Mesothelial cell of epicardium (in vitro differentiated cells): ENCODE data around the gene OR6B1. TPM values are rescaled to one million over a fixed set of nuclear protein-coding genes. Genes with fewer than 3 reads are reported as not detected.
"Not testable (repeated sequence)": the region's sequence is repeated elsewhere in the genome, so short reads cannot be mapped to it uniquely, and the experiment has no call there.

ENCODE experiments used
- DNase-seq, 2 experiments: peaks; one replicate each; pipeline ENCODE4 v3.0.0; 2021; ENCODE audit warnings: low spot score in 2 of 2; ENCODE audit not compliant: unreplicated experiment in 2 of 2
- H3K27ac Mint-ChIP-seq: 2 replicates; pipeline ENCODE4 v1.8.0; 2021; ENCODE audit warnings: mixed read lengths
- H3K27me3 Mint-ChIP-seq: 2 replicates; pipeline ENCODE4 v1.8.0; 2021; ENCODE audit warnings: low read depth, mixed read lengths
- H3K36me3 Mint-ChIP-seq: 2 replicates; pipeline ENCODE4 v1.8.0; 2021; ENCODE audit warnings: mixed read lengths
- H3K4me1 Mint-ChIP-seq: 2 replicates; pipeline ENCODE4 v1.8.0; 2021; ENCODE audit warnings: mixed read lengths
- H3K4me3 Mint-ChIP-seq: 2 replicates; pipeline ENCODE4 v1.8.0; 2021; ENCODE audit warnings: mild to moderate bottlenecking, moderate library complexity, mixed read lengths
- H3K9me3 Mint-ChIP-seq: 2 replicates; pipeline ENCODE4 v1.8.0; 2021; ENCODE audit warnings: mixed read lengths
- total RNA-seq: library from RNA; stranded (reverse); gene quantifications from 3 replicates; pipeline ENCODE4 v1.2.1, GENCODE V29; 2021
- TF ChIP-seq, protein P1 (sequence below): fragments of 200-600 bp; sonication (generic); IDR thresholded peaks from one replicate; pipeline ENCODE4 v1.5.0; 2021; ENCODE audit warnings: antibody characterized with exemption; ENCODE audit not compliant: unreplicated experiment

OR6B1 gene
- total RNA-seq, 1 donor from 2014 or later, result not detected

DNA sequence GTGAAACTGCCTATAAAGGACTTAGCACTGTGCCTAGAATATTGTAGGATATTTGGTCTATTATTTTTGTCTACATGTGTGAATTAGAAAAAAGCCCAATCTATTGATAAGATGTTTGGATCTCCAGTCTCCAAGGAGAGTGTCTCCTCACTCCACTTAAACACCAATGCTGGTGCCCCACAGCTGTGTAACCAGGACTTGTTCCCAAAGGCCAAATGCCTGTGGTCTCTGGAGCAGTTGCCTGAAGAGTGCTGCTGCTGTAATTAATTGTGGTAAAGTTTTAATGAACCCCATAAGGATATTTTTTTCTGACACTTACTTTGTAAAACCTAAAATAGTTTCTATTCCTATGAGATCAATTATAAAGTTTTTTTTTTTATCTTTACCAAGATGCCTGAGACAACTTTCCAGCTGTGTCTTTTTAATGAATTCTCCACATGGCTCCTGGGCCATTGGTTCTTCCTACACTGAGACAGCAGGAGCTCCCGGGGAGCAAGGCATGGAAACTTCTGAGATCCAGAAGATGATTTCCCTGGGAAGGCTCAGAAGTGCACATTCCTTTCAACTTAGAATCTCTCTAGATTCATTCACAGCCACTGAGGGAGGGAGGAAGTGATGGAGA, 37.4 kb downstream of the OR6B1 start:
- H3K9me3 Mint-ChIP-seq, result no peaks in the 10 kb centered on the region
- no peak overlapping the region for H3K4me3 Mint-ChIP-seq
- no peak overlapping the region for H3K27ac Mint-ChIP-seq
- TF ChIP-seq, protein P1, sequence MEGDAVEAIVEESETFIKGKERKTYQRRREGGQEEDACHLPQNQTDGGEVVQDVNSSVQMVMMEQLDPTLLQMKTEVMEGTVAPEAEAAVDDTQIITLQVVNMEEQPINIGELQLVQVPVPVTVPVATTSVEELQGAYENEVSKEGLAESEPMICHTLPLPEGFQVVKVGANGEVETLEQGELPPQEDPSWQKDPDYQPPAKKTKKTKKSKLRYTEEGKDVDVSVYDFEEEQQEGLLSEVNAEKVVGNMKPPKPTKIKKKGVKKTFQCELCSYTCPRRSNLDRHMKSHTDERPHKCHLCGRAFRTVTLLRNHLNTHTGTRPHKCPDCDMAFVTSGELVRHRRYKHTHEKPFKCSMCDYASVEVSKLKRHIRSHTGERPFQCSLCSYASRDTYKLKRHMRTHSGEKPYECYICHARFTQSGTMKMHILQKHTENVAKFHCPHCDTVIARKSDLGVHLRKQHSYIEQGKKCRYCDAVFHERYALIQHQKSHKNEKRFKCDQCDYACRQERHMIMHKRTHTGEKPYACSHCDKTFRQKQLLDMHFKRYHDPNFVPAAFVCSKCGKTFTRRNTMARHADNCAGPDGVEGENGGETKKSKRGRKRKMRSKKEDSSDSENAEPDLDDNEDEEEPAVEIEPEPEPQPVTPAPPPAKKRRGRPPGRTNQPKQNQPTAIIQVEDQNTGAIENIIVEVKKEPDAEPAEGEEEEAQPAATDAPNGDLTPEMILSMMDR, result no peak
- H3K27me3 Mint-ChIP-seq, result no peaks in the 10 kb centered on the region
- no peak for DNase-seq
- no peaks in the 10 kb centered on the region for H3K36me3 Mint-ChIP-seq
- H3K4me1 Mint-ChIP-seq, result peaks cover 10% of the 10 kb centered on the region

DNA sequence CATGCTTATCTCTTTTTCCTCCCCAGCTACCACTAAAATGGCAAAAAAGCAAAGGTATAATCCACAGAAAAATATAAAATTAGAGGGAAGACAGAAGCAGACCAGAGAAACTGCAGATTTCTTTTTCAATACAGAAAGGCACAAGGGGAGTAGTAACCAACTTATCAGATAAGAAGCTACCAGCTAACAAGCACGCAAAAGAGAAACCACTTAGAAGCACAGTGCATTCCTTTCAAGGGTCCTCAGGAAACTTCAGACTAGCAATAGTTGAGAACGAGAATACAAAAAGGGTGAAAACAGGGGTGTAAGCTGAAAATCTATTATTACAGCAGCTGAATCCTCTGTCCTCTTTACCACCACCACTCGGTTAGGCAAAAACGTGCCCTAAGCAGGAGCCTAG, 38.8 kb downstream of the OR6B1 start:
- Mint-ChIP-seq H3K27me3 (peaks cover 4% of the 10 kb centered on the region), H3K9me3 (no peaks in the 10 kb centered on the region), H3K4me1 (peaks cover 3% of the 10 kb centered on the region), H3K4me3 (no peak overlapping the region), H3K36me3 (no peaks in the 10 kb centered on the region), H3K27ac (no peak overlapping the region)
- no peak for DNase-seq
- TF ChIP-seq, protein P1, result no peak

DNA sequence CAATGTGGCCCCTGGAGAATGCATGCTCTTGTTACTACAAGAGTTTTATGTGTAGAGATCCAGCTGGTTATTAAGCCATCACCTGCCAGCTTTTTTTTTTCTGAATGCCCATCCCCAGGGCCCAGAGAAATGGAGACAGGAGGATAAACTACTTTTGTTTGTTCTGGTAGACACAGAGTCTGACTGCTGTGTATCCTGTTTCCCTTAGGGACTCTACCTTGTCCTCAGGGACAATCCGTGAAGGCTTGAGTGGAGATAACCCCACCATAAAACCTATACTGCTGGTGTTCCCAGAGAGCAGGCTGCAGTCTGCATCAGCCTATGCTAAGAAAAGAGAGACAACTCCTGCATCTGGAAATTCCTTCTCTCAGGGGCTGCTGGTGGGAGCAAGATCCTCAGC, 48.5 kb downstream of the OR6B1 start, which contains the start of gene OR2A5:
Gene OR2A5 (plus strand): TSS at position 301 of the 400 bp plus-strand sequence. CDS start 1,454 bp downstream, outside the sequence.
- Mint-ChIP-seq H3K4me1 (peaks cover 6% of the 10 kb centered on the region), H3K36me3 (no peaks in the 10 kb centered on the region), H3K4me3 (no peak within 1 kb of the TSS), H3K27ac (no peak within 1 kb of the TSS), H3K27me3 (peaks cover 7% of the 10 kb centered on the region), H3K9me3 (no peaks in the 10 kb centered on the region)
- TF ChIP-seq, protein P1, result no peak
- no peak for DNase-seq

DNA sequence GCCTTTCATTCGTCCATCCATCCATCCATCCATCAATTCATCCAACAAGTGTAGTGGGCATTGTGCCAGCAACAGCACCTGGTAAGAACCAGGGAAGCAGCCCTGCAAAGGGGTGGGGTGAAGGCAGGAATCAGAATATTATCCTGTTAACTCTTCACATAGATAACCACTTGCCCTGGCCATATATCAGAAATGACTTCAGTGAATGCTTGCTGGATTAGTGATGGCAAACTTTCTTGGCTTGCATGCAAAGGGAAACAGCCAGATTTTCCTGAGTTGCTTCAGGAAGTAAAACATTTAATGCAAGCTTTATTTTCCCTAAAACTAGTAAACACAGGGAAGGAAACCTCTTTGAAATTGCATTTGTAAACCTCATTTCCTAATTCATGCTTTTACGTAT, 49.4 kb downstream of the OR6B1 start:
- Mint-ChIP-seq H3K4me1 (peaks cover 6% of the 10 kb centered on the region), H3K36me3 (no peaks in the 10 kb centered on the region), H3K27ac (no peak overlapping the region), H3K4me3 (no peak overlapping the region), H3K9me3 (no peaks in the 10 kb centered on the region), H3K27me3 (peaks cover 7% of the 10 kb centered on the region)
- TF ChIP-seq, protein P1, result no peak
- DNase-seq, result no peak

DNA sequence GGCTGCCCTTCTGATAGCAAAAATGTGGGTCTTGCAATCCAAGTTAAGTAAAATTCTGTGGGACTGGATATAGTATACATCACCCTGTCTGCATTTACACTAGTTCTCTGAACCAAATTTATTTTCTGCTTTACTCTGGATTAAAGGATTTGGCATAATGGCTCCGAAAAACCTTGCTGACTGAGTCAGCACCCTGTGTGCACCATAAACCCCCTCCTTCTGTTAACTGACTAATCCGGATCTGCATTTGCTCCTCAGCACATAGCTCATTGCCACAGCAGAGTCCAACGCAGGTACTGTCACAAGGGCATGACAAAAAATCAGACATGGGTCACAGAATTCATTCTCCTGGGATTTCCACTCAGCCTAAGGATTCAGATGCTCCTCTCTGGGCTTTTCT, 50.0 kb downstream of the OR6B1 start:
- no peaks in the 10 kb centered on the region for H3K9me3 Mint-ChIP-seq
- TF ChIP-seq, protein P1, result no peak
- H3K27ac Mint-ChIP-seq, result no peak overlapping the region
- H3K4me1 Mint-ChIP-seq, result peaks cover 6% of the 10 kb centered on the region
- H3K27me3 Mint-ChIP-seq, result peaks cover 7% of the 10 kb centered on the region
- no peak for DNase-seq
- no peak overlapping the region for H3K4me3 Mint-ChIP-seq
- no peaks in the 10 kb centered on the region for H3K36me3 Mint-ChIP-seq

DNA sequence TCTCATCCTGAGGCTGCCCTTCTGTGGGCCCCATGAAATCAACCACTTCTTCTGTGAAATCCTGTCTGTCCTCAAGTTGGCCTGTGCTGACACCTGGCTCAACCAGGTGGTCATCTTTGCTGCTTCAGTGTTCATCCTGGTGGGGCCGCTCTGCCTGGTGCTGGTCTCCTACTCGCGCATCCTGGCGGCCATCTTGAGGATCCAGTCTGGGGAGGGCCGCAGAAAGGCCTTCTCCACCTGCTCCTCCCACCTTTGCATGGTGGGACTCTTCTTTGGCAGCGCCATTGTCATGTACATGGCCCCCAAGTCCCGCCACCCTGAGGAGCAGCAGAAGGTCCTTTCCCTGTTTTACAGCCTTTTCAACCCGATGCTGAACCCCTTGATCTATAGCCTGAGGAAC, 50.8 kb downstream of the OR6B1 start:
- H3K9me3 Mint-ChIP-seq, H3K36me3 Mint-ChIP-seq, H3K4me3 Mint-ChIP-seq, H3K27ac Mint-ChIP-seq, H3K27me3 Mint-ChIP-seq, H3K4me1 Mint-ChIP-seq, DNase-seq: not testable (repeated sequence)
